Neural progenitor cell (in vitro differentiated cells): ENCODE data around the gene PTGES2. TPM values are rescaled to one million over a fixed set of nuclear protein-coding genes. Genes with fewer than 3 reads are reported as not detected.
"Not testable (repeated sequence)": the region's sequence is repeated elsewhere in the genome, so short reads cannot be mapped to it uniquely, and the experiment has no call there.

Experiments
- DNase-seq: peaks from one replicate; pipeline ENCODE4 v3.0.0-alpha.2; 2016; ENCODE audit warnings: low spot score
- H2AFZ ChIP-seq: fragments of 200-600 bp; sonication (generic); replicated peaks from 2 replicates; pipeline ENCODE4 v1.6.1; 2016; ENCODE audit warnings: antibody characterized with exemption
- H3F3A ChIP-seq: fragments of 200-600 bp; sonication (generic); 2 replicates; pipeline ENCODE4 v1.6.1; 2016; ENCODE audit warnings: antibody characterized with exemption, low read depth
- H3K27ac ChIP-seq: fragments of 200-600 bp; sonication (generic); 2 replicates; pipeline ENCODE4 v1.5.1; 2016; ENCODE audit warnings: mild to moderate bottlenecking
- H3K27me3 ChIP-seq: fragments of 200-600 bp; sonication (generic); 2 replicates; pipeline ENCODE4 v1.6.1; 2016; ENCODE audit warnings: mild to moderate bottlenecking, moderate library complexity
- H3K36me3 ChIP-seq: fragments of 200-600 bp; sonication (generic); 2 replicates; pipeline ENCODE4 v1.5.1; 2016
- H3K4me1 ChIP-seq: fragments of 200-600 bp; sonication (generic); 2 replicates; pipeline ENCODE4 v1.6.1; 2016; ENCODE audit warnings: mixed run types
- H3K4me2 ChIP-seq: fragments of 200-600 bp; sonication (generic); 2 replicates; pipeline ENCODE4 v1.6.1; 2016
- H3K4me3 ChIP-seq: fragments of 200-600 bp; sonication (generic); 2 replicates; pipeline ENCODE4 v1.5.1; 2016
- H3K79me2 ChIP-seq: fragments of 200-600 bp; sonication (generic); 2 replicates; pipeline ENCODE4 v1.6.1; 2016; ENCODE audit warnings: low read depth
- H3K9ac ChIP-seq: fragments of 200-600 bp; sonication (generic); 2 replicates; pipeline ENCODE4 v1.6.1; 2016
- H3K9me3 ChIP-seq: fragments of 200-600 bp; sonication (generic); 2 replicates; pipeline ENCODE4 v1.5.1; 2016; ENCODE audit warnings: low read depth
- H4K20me1 ChIP-seq: fragments of 200-600 bp; sonication (generic); 2 replicates; pipeline ENCODE4 v1.6.1; 2016; ENCODE audit warnings: low read depth
- H3K27ac Mint-ChIP-seq: 3 replicates; pipeline ENCODE4 v1.8.0; 2021; ENCODE audit warnings: mixed read lengths
- H3K27me3 Mint-ChIP-seq: 2 replicates; pipeline ENCODE4 v1.8.0; 2022; ENCODE audit warnings: low read depth, mild to moderate bottlenecking, inconsistent platforms, moderate library complexity, mixed read lengths; ENCODE audit not compliant: insufficient read depth
- H3K36me3 Mint-ChIP-seq: 3 replicates; pipeline ENCODE4 v1.8.0; 2021; ENCODE audit warnings: mixed read lengths
- H3K4me1 Mint-ChIP-seq: 3 replicates; pipeline ENCODE4 v1.8.0; 2021; ENCODE audit warnings: mixed read lengths
- H3K4me3 Mint-ChIP-seq: 3 replicates; pipeline ENCODE4 v1.8.0; 2021; ENCODE audit warnings: mild to moderate bottlenecking, moderate library complexity, mixed read lengths
- H3K9me3 Mint-ChIP-seq: 3 replicates; pipeline ENCODE4 v1.8.0; 2020; ENCODE audit warnings: mixed read lengths
- CTCF ChIP-seq: fragments of 200-600 bp; sonication (generic); IDR thresholded peaks from 2 replicates; pipeline ENCODE4 v1.5.1; 2017; ENCODE audit warnings: antibody characterized with exemption, mild to moderate bottlenecking
- EZH2 ChIP-seq: fragments of 200-600 bp; sonication (generic); IDR thresholded peaks from 2 replicates; pipeline ENCODE4 v1.6.1; 2017; ENCODE audit warnings: antibody characterized with exemption, mild to moderate bottlenecking, moderate library complexity
- EZH2phosphoT487 ChIP-seq: fragments of 200-600 bp; sonication (generic); IDR thresholded peaks from 2 replicates; pipeline ENCODE4 v1.6.1; 2017; ENCODE audit warnings: antibody characterized with exemption
- total RNA-seq: library from RNA; depleted of rRNA; stranded (reverse); fragments of >200 nt; gene quantifications from 2 replicates; pipeline ENCODE4 v1.2.3, GENCODE V29; 2015; ENCODE audit warnings: low replicate concordance

Gene PTGES2
- total RNA-seq, 1 donor from 2014 or later: 25.7 TPM

- H3K4me2 ChIP-seq: no peak overlapping the region
- H3K4me3 Mint-ChIP-seq: no peak overlapping the region
These were observed 49.6 kb downstream of the PTGES2 start for GRCh38 chr9:128077847-128078503.

GRCh38 chr9:128073253-128073886 is 54.2 kb downstream of the PTGES2 start:
- no peak overlapping the region for H3K27ac Mint-ChIP-seq

More at GRCh38 chr9:128077847-128078503, 49.6 kb downstream of the PTGES2 start:
- Histone ChIP-seq H3K27ac (no peak overlapping the region), H2AFZ (no peak overlapping the region), H3F3A (peaks cover 32% of the 10 kb centered on the region), H3K9me3 (no peaks in the 10 kb centered on the region), H3K36me3 (no peaks in the 10 kb centered on the region), H3K27me3 (no peaks in the 10 kb centered on the region), H3K9ac (no peak overlapping the region), H3K4me3 (no peak overlapping the region), H3K4me1 (peaks cover 15% of the 10 kb centered on the region), H3K79me2 (peaks cover 48% of the 10 kb centered on the region), H4K20me1 (peaks cover 12% of the 10 kb centered on the region)
- no peak overlapping the region for H3K27ac Mint-ChIP-seq
- H3K4me1 Mint-ChIP-seq: peaks cover 27% of the 10 kb centered on the region
- TF ChIP-seq CTCF (no peak), EZH2phosphoT487 (no peak), EZH2 (no peak)
- H3K9me3 Mint-ChIP-seq: no peaks in the 10 kb centered on the region
- H3K36me3 Mint-ChIP-seq: peaks cover 6% of the 10 kb centered on the region
- DNase-seq: no peak
- peaks cover 4% of the 10 kb centered on the region for H3K27me3 Mint-ChIP-seq

GRCh38 chr9:128072144-128073021 is 55.1 kb downstream of the PTGES2 start:
- Mint-ChIP-seq H3K9me3 (no peaks in the 10 kb centered on the region), H3K4me1 (peaks cover 25% of the 10 kb centered on the region), H3K36me3 (peaks cover under 1% of the 10 kb centered on the region), H3K27me3 (peaks cover 2% of the 10 kb centered on the region), H3K27ac (peak overlapping the region; percentile 61), H3K4me3 (no peak overlapping the region)
- H3K4me3 ChIP-seq: no peak overlapping the region
- H3K27ac ChIP-seq: no peak overlapping the region
- H3F3A ChIP-seq: peaks cover 29% of the 10 kb centered on the region
- H4K20me1 ChIP-seq: peaks cover 10% of the 10 kb centered on the region
- H3K36me3 ChIP-seq: no peaks in the 10 kb centered on the region
- TF ChIP-seq EZH2phosphoT487 (no peak), EZH2 (no peak), CTCF (no peak)
- peaks cover 85% of the 10 kb centered on the region for H3K79me2 ChIP-seq
- no peak overlapping the region for H2AFZ ChIP-seq
- H3K9ac ChIP-seq: no peak overlapping the region
- H3K9me3 ChIP-seq: no peaks in the 10 kb centered on the region
- DNase-seq: no peak
- H3K4me2 ChIP-seq: peak overlapping the region; percentile 5
- peaks cover 23% of the 10 kb centered on the region for H3K4me1 ChIP-seq
- no peaks in the 10 kb centered on the region for H3K27me3 ChIP-seq

More at GRCh38 chr9:128073253-128073886, 54.2 kb downstream of the PTGES2 start:
- Histone ChIP-seq H3K79me2 (peaks cover 84% of the 10 kb centered on the region), H3K36me3 (no peaks in the 10 kb centered on the region), H3F3A (peaks cover 25% of the 10 kb centered on the region), H3K4me3 (no peak overlapping the region), H3K27ac (no peak overlapping the region), H2AFZ (no peak overlapping the region), H3K9me3 (no peaks in the 10 kb centered on the region), H3K4me2 (peak overlapping the region; percentile 5), H3K9ac (no peak overlapping the region), H3K27me3 (no peaks in the 10 kb centered on the region), H3K4me1 (peaks cover 23% of the 10 kb centered on the region), H4K20me1 (peaks cover 9% of the 10 kb centered on the region)
- DNase-seq: no peak
- no peak overlapping the region for H3K4me3 Mint-ChIP-seq
- peaks cover 6% of the 10 kb centered on the region for H3K36me3 Mint-ChIP-seq
- no peaks in the 10 kb centered on the region for H3K9me3 Mint-ChIP-seq
- peaks cover 2% of the 10 kb centered on the region for H3K27me3 Mint-ChIP-seq
- H3K4me1 Mint-ChIP-seq: peaks cover 29% of the 10 kb centered on the region
- no peak for TF ChIP-seq EZH2
- no peak for TF ChIP-seq EZH2phosphoT487
- TF ChIP-seq CTCF: no peak

GRCh38 chr9:128071475-128071874 is 56.1 kb downstream of the PTGES2 start:
- DNase-seq: not testable (repeated sequence)

More at GRCh38 chr9:128071475-128071874, 56.1 kb downstream of the PTGES2 start:
- H3K36me3 Mint-ChIP-seq, H3K27ac ChIP-seq, H3K27ac Mint-ChIP-seq, H2AFZ ChIP-seq, H3K9ac ChIP-seq, H3K4me3 ChIP-seq, H3K9me3 Mint-ChIP-seq, H3K4me3 Mint-ChIP-seq, H3K36me3 ChIP-seq, H3K4me2 ChIP-seq, H3K9me3 ChIP-seq, H3K27me3 Mint-ChIP-seq, H3K27me3 ChIP-seq: not testable (repeated sequence)
- H3F3A ChIP-seq: peaks cover 29% of the 10 kb centered on the region
- peaks cover 10% of the 10 kb centered on the region for H4K20me1 ChIP-seq
- peaks cover 25% of the 10 kb centered on the region for H3K4me1 Mint-ChIP-seq
- H3K4me1 ChIP-seq: peaks cover 28% of the 10 kb centered on the region
- H3K79me2 ChIP-seq: peaks cover 79% of the 10 kb centered on the region
